ENCODE measurements around the gene HOXB3.

DNA sequence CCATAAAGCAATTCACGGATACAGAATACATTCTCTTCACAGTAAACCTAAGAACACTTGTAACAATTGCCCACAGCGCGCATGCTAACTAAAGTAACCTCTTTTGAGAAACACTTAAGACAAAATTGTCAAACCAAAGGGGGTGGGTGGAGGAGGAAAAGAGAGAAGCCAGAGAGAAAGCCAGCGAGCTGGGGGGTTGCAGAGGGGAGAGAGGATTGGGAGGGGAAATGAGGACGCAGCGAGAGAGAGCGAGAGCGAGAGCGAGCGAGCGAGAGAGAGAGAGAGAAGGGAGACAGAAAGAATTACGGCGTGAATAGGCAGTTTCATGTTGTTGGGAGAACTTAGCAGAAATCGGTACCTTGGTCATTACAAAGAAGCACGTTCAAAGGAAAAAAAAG is 22.4 kb upstream of the HOXB3 start:
- TF ChIP-seq EZH2 (IDR thresholded peaks at IDR 0.05) (peak; percentile 97), CTCF (IDR thresholded peaks at IDR 0.05) (no peak), EZH2phosphoT487 (IDR thresholded peaks at IDR 0.05) (peak; percentile 88)

All from neural progenitor cell (in vitro differentiated cells).